ENCODE data around the gene LLCFC1.

- TF ChIP-seq REST (IDR thresholded peaks at IDR 0.05; ENCODE audit: insufficient read depth in 1 of 2, low read depth in 2 of 2, low read length in 2 of 2) (no peak), TAF1 (IDR thresholded peaks at IDR 0.05; ENCODE audit: borderline replicate concordance, insufficient read depth, low read length) (no peak), POLR2AphosphoS5 (IDR thresholded peaks at IDR 0.05; ENCODE audit: low read depth, low read length) (no peak), SIN3A (IDR thresholded peaks at IDR 0.05; ENCODE audit: borderline replicate concordance, insufficient read depth, low read length) (no peak)
These were observed 673 bp upstream of the LLCFC1 start for GRCh38 chr7:142938611-142939010.
